Endothelial cell (in vitro differentiated cells): Measurements from ENCODE around the gene SLC25A53. TPM values are rescaled to one million over a fixed set of nuclear protein-coding genes. Genes with fewer than 3 reads are reported as not detected.
A peak's percentile ranks its signal among the peaks of the same experiment; 100 is the strongest.
"Not testable (repeated sequence)": the region's sequence is repeated elsewhere in the genome, so short reads cannot be mapped to it uniquely, and the experiment has no call there.

Experiments used
- DNase-seq: peaks from one replicate; pipeline ENCODE4 v3.0.0; 2021; ENCODE audit warnings: low spot score
- H3K27ac Mint-ChIP-seq: one replicate; pipeline ENCODE4 v1.8.0; 2021; ENCODE audit warnings: mixed read lengths, inconsistent platforms; ENCODE audit not compliant: unreplicated experiment
- H3K27me3 Mint-ChIP-seq: one replicate; pipeline ENCODE4 v1.8.0; 2021; ENCODE audit warnings: mild to moderate bottlenecking, moderate library complexity, mixed read lengths, inconsistent platforms; ENCODE audit not compliant: unreplicated experiment
- H3K36me3 Mint-ChIP-seq: one replicate; pipeline ENCODE4 v1.8.0; 2021; ENCODE audit warnings: mild to moderate bottlenecking, low read depth, mixed read lengths, inconsistent platforms; ENCODE audit not compliant: unreplicated experiment
- H3K4me1 Mint-ChIP-seq: one replicate; pipeline ENCODE4 v1.8.0; 2021; ENCODE audit warnings: mild to moderate bottlenecking, mixed read lengths, inconsistent platforms; ENCODE audit not compliant: unreplicated experiment
- H3K4me3 Mint-ChIP-seq: one replicate; pipeline ENCODE4 v1.8.0; 2021; ENCODE audit warnings: mild to moderate bottlenecking, mixed read lengths, inconsistent platforms; ENCODE audit not compliant: unreplicated experiment
- H3K9me3 Mint-ChIP-seq: one replicate; pipeline ENCODE4 v1.8.0; 2021; ENCODE audit warnings: mixed read lengths, inconsistent platforms; ENCODE audit not compliant: unreplicated experiment
- total RNA-seq: library from RNA; stranded (reverse); fragmentation: NEBNext Ultra II Directional; extraction: Animal tissue kit (Norgen Biotek cat#: 25700); gene quantifications from one replicate; pipeline ENCODE4 v1.2.1, GENCODE V29; 2021; ENCODE audit not compliant: unreplicated experiment
- TF ChIP-seq, protein P1 (sequence below): fragments of 200-600 bp; sonication (generic); IDR thresholded peaks from one replicate; pipeline ENCODE4 v1.5.0; 2021; ENCODE audit warnings: antibody characterized with exemption; ENCODE audit not compliant: unreplicated experiment

The SLC25A53 gene
- total RNA-seq, 1 donor from 2014 or later, result 4.4 TPM

GRCh38 chrX:104113222-104113965 is 43.4 kb downstream of the SLC25A53 start:
- Mint-ChIP-seq H3K27ac (peak overlapping the region; percentile 57), H3K4me3 (peak overlapping the region; percentile 91), H3K9me3 (no peaks in the 10 kb centered on the region), H3K36me3 (no peaks in the 10 kb centered on the region), H3K27me3 (peaks cover 2% of the 10 kb centered on the region), H3K4me1 (peaks cover 5% of the 10 kb centered on the region)
- TF ChIP-seq, protein P1, sequence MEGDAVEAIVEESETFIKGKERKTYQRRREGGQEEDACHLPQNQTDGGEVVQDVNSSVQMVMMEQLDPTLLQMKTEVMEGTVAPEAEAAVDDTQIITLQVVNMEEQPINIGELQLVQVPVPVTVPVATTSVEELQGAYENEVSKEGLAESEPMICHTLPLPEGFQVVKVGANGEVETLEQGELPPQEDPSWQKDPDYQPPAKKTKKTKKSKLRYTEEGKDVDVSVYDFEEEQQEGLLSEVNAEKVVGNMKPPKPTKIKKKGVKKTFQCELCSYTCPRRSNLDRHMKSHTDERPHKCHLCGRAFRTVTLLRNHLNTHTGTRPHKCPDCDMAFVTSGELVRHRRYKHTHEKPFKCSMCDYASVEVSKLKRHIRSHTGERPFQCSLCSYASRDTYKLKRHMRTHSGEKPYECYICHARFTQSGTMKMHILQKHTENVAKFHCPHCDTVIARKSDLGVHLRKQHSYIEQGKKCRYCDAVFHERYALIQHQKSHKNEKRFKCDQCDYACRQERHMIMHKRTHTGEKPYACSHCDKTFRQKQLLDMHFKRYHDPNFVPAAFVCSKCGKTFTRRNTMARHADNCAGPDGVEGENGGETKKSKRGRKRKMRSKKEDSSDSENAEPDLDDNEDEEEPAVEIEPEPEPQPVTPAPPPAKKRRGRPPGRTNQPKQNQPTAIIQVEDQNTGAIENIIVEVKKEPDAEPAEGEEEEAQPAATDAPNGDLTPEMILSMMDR, result no peak
- DNase-seq, result peak; percentile 50

DNA sequence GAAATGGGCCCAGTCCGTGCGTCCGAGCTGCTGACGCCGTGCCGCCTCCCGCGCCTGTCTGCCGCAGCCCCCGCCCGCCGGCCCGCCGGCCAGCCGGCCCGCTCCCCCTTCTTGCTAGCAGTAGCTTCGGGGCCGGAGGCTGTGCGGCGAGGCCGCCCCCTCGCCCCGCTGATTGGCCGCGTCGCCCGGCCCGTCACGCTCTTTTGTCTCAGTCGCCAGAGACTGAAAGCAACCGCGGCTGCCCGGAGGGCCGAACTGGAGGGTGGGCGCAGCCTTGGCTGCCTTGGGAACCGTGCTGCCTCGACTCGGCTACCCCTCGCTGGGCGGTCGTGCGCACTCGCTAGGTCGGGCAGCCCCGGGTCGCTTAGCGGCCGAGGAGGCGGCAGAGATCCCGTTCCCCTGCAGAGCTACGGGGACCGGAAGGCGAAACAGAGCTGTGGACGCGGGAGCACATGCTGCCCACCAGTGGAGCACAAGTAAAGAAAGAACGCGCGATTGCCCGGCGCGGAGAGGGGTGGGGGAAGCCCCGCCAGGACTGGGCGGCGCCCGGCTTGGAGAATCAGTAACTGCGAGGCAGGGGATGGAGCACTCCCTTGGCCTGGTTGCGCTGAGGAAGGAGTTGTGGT is 44.4 kb downstream of the SLC25A53 start, which contains the start of gene ZCCHC18:
Gene ZCCHC18, plus strand, starts transcription at position 198 of the 626 bp plus-strand sequence. CDS start 1,589 bp downstream, outside the sequence.
- DNase-seq, result peak; percentile 66
- Mint-ChIP-seq H3K27ac (peak within 1 kb of the TSS; percentile 57), H3K4me3 (peak within 1 kb of the TSS; percentile 91), H3K4me1 (peaks cover 5% of the 10 kb centered on the region), H3K27me3 (no peaks in the 10 kb centered on the region), H3K9me3 (no peaks in the 10 kb centered on the region), H3K36me3 (no peaks in the 10 kb centered on the region)
- TF ChIP-seq, protein P1, result no peak

- H3K4me1 Mint-ChIP-seq, H3K9me3 Mint-ChIP-seq, H3K27ac Mint-ChIP-seq, H3K27me3 Mint-ChIP-seq, DNase-seq, H3K36me3 Mint-ChIP-seq, H3K4me3 Mint-ChIP-seq: not testable (repeated sequence)
Observed at GRCh38 chrX:104110491-104111240, 46.1 kb downstream of the SLC25A53 start.

GRCh38 chrX:104108955-104109354 is 47.9 kb downstream of the SLC25A53 start:
- H3K27me3 Mint-ChIP-seq, result peaks cover 2% of the 10 kb centered on the region
- no peaks in the 10 kb centered on the region for H3K9me3 Mint-ChIP-seq
- TF ChIP-seq, protein P1, result no peak
- H3K4me1 Mint-ChIP-seq, result peaks cover 5% of the 10 kb centered on the region
- H3K4me3 Mint-ChIP-seq, result no peak overlapping the region
- no peak overlapping the region for H3K27ac Mint-ChIP-seq
- H3K36me3 Mint-ChIP-seq, result no peaks in the 10 kb centered on the region
- DNase-seq, result no peak

- Mint-ChIP-seq H3K4me1 (peaks cover 5% of the 10 kb centered on the region), H3K36me3 (no peaks in the 10 kb centered on the region), H3K9me3 (no peaks in the 10 kb centered on the region), H3K4me3 (no peak overlapping the region), H3K27ac (no peak overlapping the region), H3K27me3 (peaks cover 2% of the 10 kb centered on the region)
- DNase-seq, result no peak
- TF ChIP-seq, protein P1, result no peak
Observed at GRCh38 chrX:104105330-104106262, 51.2 kb downstream of the SLC25A53 start.
